ENCODE results near the gene TPCN2. TPM values are rescaled to one million over a fixed set of nuclear protein-coding genes. Genes with fewer than 3 reads are reported as not detected.
A peak's percentile ranks its signal among the peaks of the same experiment; 100 is the strongest.

TPCN2 gene
- total RNA-seq, 1 experiment from 2014 or later = 15.2 TPM

DNA sequence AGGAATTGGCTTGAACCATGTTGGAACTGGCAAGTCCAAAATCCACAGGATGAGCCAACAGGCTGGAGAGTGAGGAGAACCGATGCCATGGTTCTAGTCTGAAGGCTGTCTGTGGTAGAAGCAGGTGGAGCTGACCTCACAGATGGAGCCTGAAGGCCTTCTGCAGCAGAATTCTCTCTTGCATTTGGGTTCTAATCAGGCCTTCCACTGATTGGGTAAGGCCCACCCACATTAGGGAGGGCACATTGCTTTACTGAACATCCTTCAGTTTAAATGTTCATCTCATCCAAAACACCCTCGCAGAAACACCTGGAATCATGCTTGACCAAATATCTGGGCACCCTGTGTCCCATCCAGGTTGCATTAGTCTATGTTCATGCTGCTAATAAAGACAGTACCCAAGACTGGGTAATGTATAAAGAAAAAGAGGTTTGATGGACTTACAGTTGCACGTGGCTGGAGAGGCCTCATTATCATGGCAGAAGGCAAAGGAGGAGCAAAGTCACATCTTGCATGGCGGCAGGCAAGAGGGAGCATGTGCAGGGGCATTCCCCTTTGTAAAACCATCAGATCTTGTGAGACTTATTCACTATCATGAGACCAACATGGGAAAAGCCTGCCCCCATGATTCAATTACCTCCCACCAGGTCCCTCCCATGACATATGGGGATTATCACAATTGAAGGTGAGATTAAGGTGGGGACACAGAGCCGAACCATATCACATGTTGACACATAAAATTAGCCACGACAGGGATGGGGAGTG, 122.9 kb downstream of the TPCN2 start:
- RAD21 ChIA-PET (ENCODE audit: low non-redundant PET in 1 of 2, low total read pairs in 2 of 2, uncharacterized antibody in 2 of 2, unreplicated experiment in 2 of 2) = no interaction called here

DNA sequence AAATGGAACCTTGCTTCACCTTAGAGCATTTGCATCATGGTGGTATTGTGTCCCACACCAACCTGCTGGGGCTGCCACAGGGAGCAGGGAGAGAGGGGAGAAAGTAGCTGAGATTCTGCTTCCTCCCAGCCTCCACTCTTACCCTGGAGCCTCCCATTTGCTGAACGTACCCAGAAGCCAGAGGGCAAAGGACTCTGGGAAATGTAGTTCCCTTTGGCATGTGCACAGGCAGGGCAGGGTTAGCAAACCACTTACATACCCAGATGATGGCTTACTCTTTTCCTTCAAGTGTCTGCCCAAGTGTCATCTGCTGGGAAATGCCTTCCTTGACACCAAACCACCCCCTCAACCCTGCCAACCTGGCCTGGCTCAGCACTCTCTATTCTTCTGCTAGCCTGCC, 123.9 kb downstream of the TPCN2 start:
- ChIA-PET CTCF (no interaction called here), POLR2A (no interaction called here), RAD21 (ENCODE audit: low non-redundant PET in 1 of 2, low total read pairs in 2 of 2, uncharacterized antibody in 2 of 2, unreplicated experiment in 2 of 2) (no interaction called here)
- H3K4me3 ChIP-seq (replicated peaks in 1 of 2; ENCODE audit: low read depth in 1 of 2, low read length in 2 of 2) = no peak overlapping the region
- BruUV-seq (replicated peaks) = no TSS peak
- intact Hi-C loops (cut with micrococcal nuclease) = no loop called here
- TF ChIP-seq POLR2A (IDR thresholded peaks at IDR 0.05; ENCODE audit: borderline replicate concordance, extremely low read depth, insufficient read depth, insufficient read length) (no peak), EGR1 (IDR thresholded peaks at IDR 0.05; ENCODE audit: low read depth) (no peak), ATF3 (IDR thresholded peaks at IDR 0.05) (no peak), FOSL1 (IDR thresholded peaks at IDR 0.05; ENCODE audit: low read depth) (no peak), SIN3A (IDR thresholded peaks at IDR 0.05; ENCODE audit: low read depth) (no peak)
- ATAC-seq (peak; percentile 86), DNase-seq (ENCODE audit: low read depth, low spot score) (peak; percentile 19)
- H3K9me2 ChIP-seq (ENCODE audit: insufficient read depth) = no peaks in the 10 kb centered on the region
- H3K27ac ChIP-seq (ENCODE audit: low read depth, low read length) = no peak overlapping the region
- H2AFZ ChIP-seq (ENCODE audit: low read depth, low read length, poor library complexity, severe bottlenecking) = no peak overlapping the region
- no peak overlapping the region for H3K9ac ChIP-seq (ENCODE audit: low read length)
- H3K9me3 ChIP-seq (ENCODE audit: control insufficient read depth in 1 of 2, insufficient read depth in 1 of 2, low read depth in 1 of 2, low read length in 2 of 2) = no peaks in the 10 kb centered on the region
- H4K20me1 ChIP-seq (ENCODE audit: insufficient read depth) = no peaks in the 10 kb centered on the region
- H3K4me2 ChIP-seq (ENCODE audit: low read length) = no peak overlapping the region
- peaks cover 0 to 7% of the 10 kb centered on the region in 2 experiments; a peak in 3 of 4 replicates for H3K4me1 ChIP-seq (ENCODE audit: control insufficient read depth in 1 of 2, insufficient read depth in 2 of 2, low read length in 2 of 2)
- H3K27me3 ChIP-seq (ENCODE audit: insufficient read depth, low read length) = no peaks in the 10 kb centered on the region
- H3K79me2 ChIP-seq (ENCODE audit: insufficient read depth, low read length) = no peaks in the 10 kb centered on the region
- no peaks in the 10 kb centered on the region for H3K36me3 ChIP-seq (ENCODE audit: control insufficient read depth in 1 of 2, insufficient read depth in 2 of 2, low read length in 2 of 2)

More for the DNA sequence above, 122.9 kb downstream of the TPCN2 start:
- ChIA-PET CTCF (no interaction called here), POLR2A (no interaction called here)
- ATAC-seq (no peak), DNase-seq (ENCODE audit: low read depth, low spot score) (no peak)
- Histone ChIP-seq H3K36me3 (ENCODE audit: control insufficient read depth in 1 of 2, insufficient read depth in 2 of 2, low read length in 2 of 2) (no peaks in the 10 kb centered on the region), H3K27me3 (ENCODE audit: insufficient read depth, low read length) (no peaks in the 10 kb centered on the region), H3K27ac (ENCODE audit: low read depth, low read length) (no peak overlapping the region), H3K4me1 (ENCODE audit: control insufficient read depth in 1 of 2, insufficient read depth in 2 of 2, low read length in 2 of 2) (peaks cover 10 to 18% of the 10 kb centered on the region in 2 experiments), H2AFZ (ENCODE audit: low read depth, low read length, poor library complexity, severe bottlenecking) (no peak overlapping the region), H3K4me3 (replicated peaks in 1 of 2; ENCODE audit: low read depth in 1 of 2, low read length in 2 of 2) (no peak overlapping the region), H3K9me2 (ENCODE audit: insufficient read depth) (no peaks in the 10 kb centered on the region), H3K9ac (ENCODE audit: low read length) (no peak overlapping the region), H3K4me2 (ENCODE audit: low read length) (no peak overlapping the region), H3K9me3 (ENCODE audit: control insufficient read depth in 1 of 2, insufficient read depth in 1 of 2, low read depth in 1 of 2, low read length in 2 of 2) (no peaks in the 10 kb centered on the region), H3K79me2 (ENCODE audit: insufficient read depth, low read length) (no peaks in the 10 kb centered on the region), H4K20me1 (ENCODE audit: insufficient read depth) (no peaks in the 10 kb centered on the region)
- BruUV-seq (replicated peaks) = no TSS peak
- intact Hi-C loops (cut with micrococcal nuclease) = no loop called here
- TF ChIP-seq FOSL1 (IDR thresholded peaks at IDR 0.05; ENCODE audit: low read depth) = no peak
